H1 (cell line): Measurements from ENCODE around the gene F10. TPM values are rescaled to one million over a fixed set of nuclear protein-coding genes. Genes with fewer than 3 reads are reported as not detected.

Experiments
- CTCF ChIA-PET: fragments of 300-600 bp; sonication (Branson Sonifier 250); formaldehyde crosslinking; loops from one replicate; lab custom pipeline; 2021; ENCODE audit not compliant: partially characterized antibody; lab: Charles Lee
- POLR2A ChIA-PET: fragments of 300-600 bp; sonication (Branson Sonifier 250); formaldehyde crosslinking; loops from one replicate; lab custom pipeline; 2021; ENCODE audit warnings: inconsistent platforms; ENCODE audit not compliant: partially characterized antibody; lab: Charles Lee
- DNase-seq, 2 experiments: peaks; one replicate each; pipeline versions ENCODE4 v3.0.0 to v3.0.0-alpha.2; 2010 to 2022; ENCODE audit warnings: low spot score in 2 of 2, low read depth in 1 of 2, mixed read lengths in 1 of 2
- FAIRE-seq: peaks from 2 replicates; lab custom pipeline; 2011; peaks lifted over from hg19 to GRCh38; lab: Jason Lieb, UNC
- H2AFZ ChIP-seq: 2 replicates; pipeline ENCODE4 v1.8.1; 2012; ENCODE audit warnings: low read length, inconsistent platforms
- H2AK5ac ChIP-seq: 2 replicates; pipeline ENCODE4 v1.6.1; 2013; ENCODE audit warnings: low read depth, low read length
- H2BK120ac ChIP-seq: replicated peaks from 2 replicates; pipeline ENCODE3; 2013; ENCODE audit warnings: low read depth, low read length, inconsistent platforms
- H2BK12ac ChIP-seq: 2 replicates; pipeline ENCODE4 v1.6.1; 2013; ENCODE audit warnings: low read depth, low read length
- H2BK15ac ChIP-seq: 2 replicates; pipeline ENCODE4 v1.6.1; 2013; ENCODE audit warnings: low read length
- H2BK20ac ChIP-seq: 2 replicates; pipeline ENCODE4 v1.6.1; 2013; ENCODE audit warnings: low read length
- H2BK5ac ChIP-seq: 2 replicates; pipeline ENCODE4 v1.6.1; 2013; ENCODE audit warnings: low read depth, low read length
- H3K14ac ChIP-seq: 2 replicates; pipeline ENCODE4 v1.6.1; 2013; ENCODE audit warnings: inconsistent platforms; ENCODE audit not compliant: insufficient read length
- H3K18ac ChIP-seq: 2 replicates; pipeline ENCODE4 v1.6.1; 2013; ENCODE audit warnings: low read length; ENCODE audit errors: extremely low read depth
- H3K23ac ChIP-seq: 2 replicates; pipeline ENCODE4 v1.6.1; 2013; ENCODE audit warnings: inconsistent platforms; ENCODE audit not compliant: insufficient read length
- H3K23me2 ChIP-seq: 2 replicates; pipeline ENCODE4 v1.6.1; 2013; ENCODE audit warnings: low read depth, low read length
- H3K27ac ChIP-seq: 2 replicates; pipeline ENCODE4 v1.6.1; 2011; ENCODE audit warnings: low read depth, low read length, inconsistent platforms
- H3K27me3 ChIP-seq, 4 experiments: replicated peaks in 1 of 4; 1 replicate in 1 of 4; 2 replicates in 3 of 4; pipeline versions ENCODE4 v1.6.1 to v1.8.1; 2011 to 2013; ENCODE audit warnings: low read length in 3 of 4, mild to moderate bottlenecking in 3 of 4, inconsistent platforms in 2 of 4, mixed read lengths in 2 of 4, moderate library complexity in 1 of 4; ENCODE audit not compliant: control insufficient read depth in 3 of 4, insufficient read depth in 3 of 4; ENCODE audit errors: extremely low read depth in 1 of 4
- H3K36me3 ChIP-seq, 4 experiments: 2 replicates each; pipeline versions ENCODE4 v1.6.1 to v1.8.1; 2011 to 2013; ENCODE audit warnings: mild to moderate bottlenecking in 4 of 4, low read length in 3 of 4, moderate library complexity in 2 of 4, control low read depth in 1 of 4, inconsistent platforms in 1 of 4; ENCODE audit not compliant: insufficient read depth in 4 of 4, control insufficient read depth in 2 of 4
- H3K4ac ChIP-seq: replicated peaks from 2 replicates; pipeline ENCODE3; 2013; ENCODE audit warnings: low read length, low read depth, mixed read lengths, inconsistent platforms; ENCODE audit not compliant: insufficient read length
- H3K4me1 ChIP-seq, 4 experiments: replicated peaks in 1 of 4; 1 replicate in 1 of 4; 2 replicates in 3 of 4; pipeline versions ENCODE4 v1.6.1 to v1.8.1; 2011 to 2013; ENCODE audit warnings: low read length in 3 of 4, inconsistent platforms in 2 of 4, mixed read lengths in 1 of 4; ENCODE audit not compliant: insufficient read depth in 4 of 4, control insufficient read depth in 3 of 4
- H3K4me2 ChIP-seq, 2 experiments: 2 replicates each; pipeline versions ENCODE4 v1.6.1 to v1.8.1; 2011 to 2013; ENCODE audit warnings: low read depth in 2 of 2, low read length in 2 of 2, control low read depth in 1 of 2, inconsistent platforms in 1 of 2, mild to moderate bottlenecking in 1 of 2; ENCODE audit not compliant: insufficient read depth in 1 of 2
- H3K4me3 ChIP-seq, 4 experiments: fragments of 200-600, 300-600 bp in 1 of 4; sonication (generic), shearing (Covaris generic), sonication (Bioruptor Twin) in 1 of 4; 2 replicates each; pipeline versions ENCODE4 v1.5.1 to v1.8.1; 2011 to 2016; ENCODE audit warnings: low read length in 4 of 4, low read depth in 3 of 4, control low read depth in 2 of 4, inconsistent platforms in 2 of 4, mild to moderate bottlenecking in 2 of 4, mixed read lengths in 1 of 4, moderate library complexity in 1 of 4; ENCODE audit not compliant: insufficient read depth in 2 of 4; ENCODE audit errors: extremely low read depth in 1 of 4
- H3K56ac ChIP-seq: replicated peaks from 2 replicates; pipeline ENCODE3; 2013; ENCODE audit warnings: low read depth, mild to moderate bottlenecking, mixed read lengths, low read length, inconsistent platforms; ENCODE audit not compliant: insufficient read length
- H3K79me1 ChIP-seq: 2 replicates; pipeline ENCODE4 v1.6.1; 2013; ENCODE audit warnings: low read depth, low read length, control low read depth
- H3K79me2 ChIP-seq, 2 experiments: 2 replicates each; pipeline versions ENCODE4 v1.6.1 to v1.8.1; 2012 to 2013; ENCODE audit warnings: low read length in 2 of 2, mild to moderate bottlenecking in 2 of 2, inconsistent platforms in 1 of 2; ENCODE audit not compliant: insufficient read depth in 2 of 2, control insufficient read depth in 1 of 2
- H3K9ac ChIP-seq, 4 experiments: replicated peaks in 1 of 4; 1 replicate in 1 of 4; 2 replicates in 3 of 4; pipeline versions ENCODE4 v1.6.1 to v1.8.1; 2011 to 2013; ENCODE audit warnings: low read depth in 3 of 4, low read length in 3 of 4, control low read depth in 2 of 4, mild to moderate bottlenecking in 2 of 4, moderate library complexity in 2 of 4, inconsistent platforms in 1 of 4; ENCODE audit errors: extremely low read depth in 1 of 4
- H3K9me3 ChIP-seq, 2 experiments: 2 replicates each; pipeline versions ENCODE4 v1.6.1 to v1.8.1; 2012 to 2013; ENCODE audit warnings: mild to moderate bottlenecking in 2 of 2, moderate library complexity in 2 of 2, control low read depth in 1 of 2, inconsistent platforms in 1 of 2, low read depth in 1 of 2, low read length in 1 of 2, mixed read lengths in 1 of 2; ENCODE audit not compliant: insufficient read depth in 2 of 2
- H4K20me1 ChIP-seq, 2 experiments: replicated peaks in 1 of 2; 2 replicates each; pipeline versions ENCODE3 to v1.8.1; 2011 to 2013; ENCODE audit warnings: inconsistent platforms in 2 of 2, low read length in 2 of 2, mild to moderate bottlenecking in 1 of 2; ENCODE audit not compliant: insufficient read depth in 2 of 2, control insufficient read depth in 1 of 2
- H4K5ac ChIP-seq: 2 replicates; pipeline ENCODE4 v1.6.1; 2013; ENCODE audit warnings: low read length, low read depth, mixed read lengths, inconsistent platforms; ENCODE audit not compliant: insufficient read length
- H4K8ac ChIP-seq: 2 replicates; pipeline ENCODE4 v1.8.0; 2013; ENCODE audit warnings: mild to moderate bottlenecking, moderate library complexity, low read length, inconsistent platforms; ENCODE audit not compliant: insufficient read depth; ENCODE audit errors: extremely low read depth
- H4K91ac ChIP-seq: replicated peaks from 2 replicates; pipeline ENCODE3; 2013; ENCODE audit warnings: low read length, mixed read lengths, inconsistent platforms; ENCODE audit not compliant: insufficient read length
- BCL11A ChIP-seq, 2 experiments: IDR thresholded peaks; one replicate each; pipeline ENCODE4 v1.6.1; 2011; ENCODE audit warnings: low read depth in 2 of 2, low read length in 2 of 2, mild to moderate bottlenecking in 2 of 2
- CBX8 ChIP-seq: fragments of 300-800, 300-1000 bp; sonication (generic); IDR thresholded peaks from 2 replicates; pipeline ENCODE4 v1.7.1; 2016; ENCODE audit warnings: low read depth, low read length, borderline replicate concordance
- CEBPB ChIP-seq: IDR thresholded peaks from 2 replicates; pipeline ENCODE4 v1.6.1; 2012; ENCODE audit warnings: low read depth, low read length
- CHD2 ChIP-seq: IDR thresholded peaks from 2 replicates; pipeline ENCODE4 v1.6.1; 2012; ENCODE audit warnings: low read length, improper control_type of control experiment
- KDM4A ChIP-seq: IDR thresholded peaks from one replicate; pipeline ENCODE4 v1.7.1; 2012; ENCODE audit warnings: low read depth, mild to moderate bottlenecking, moderate library complexity, low read length, inconsistent platforms; ENCODE audit not compliant: severe bottlenecking
- KDM5A ChIP-seq: fragments of 200-600 bp; IDR thresholded peaks from 2 replicates; pipeline ENCODE4 v1.7.1; 2012; ENCODE audit warnings: mild to moderate bottlenecking, low read length, inconsistent platforms, mixed read lengths
- POLR2A ChIP-seq, 2 experiments: IDR thresholded peaks; 1 replicate in 1 of 2; 2 replicates in 1 of 2; pipeline ENCODE4 v1.6.1; 2011; ENCODE audit warnings: low read depth in 2 of 2, low read length in 2 of 2, mild to moderate bottlenecking in 2 of 2; ENCODE audit errors: control extremely low read depth in 1 of 2
- RXRA ChIP-seq: IDR thresholded peaks from 2 replicates; pipeline ENCODE4 v1.6.1; 2011; ENCODE audit warnings: low read depth, mild to moderate bottlenecking, low read length, moderate library complexity; ENCODE audit not compliant: insufficient read depth
- SRF ChIP-seq: IDR thresholded peaks from 2 replicates; pipeline ENCODE4 v1.6.1; 2011; ENCODE audit warnings: mild to moderate bottlenecking, low read depth, low read length, moderate library complexity
- TCF12 ChIP-seq: IDR thresholded peaks from 2 replicates; pipeline ENCODE4 v1.6.1; 2011; ENCODE audit warnings: low read depth, mild to moderate bottlenecking, low read length
- WGBS, 2 experiments: shearing (Covaris generic) in 1 of 2; methylation state at CpG; one replicate each; pipeline versions ENCODE4 v1.1.6 to v1.1.7; 2013 to 2015; ENCODE audit warnings: low lambda C conversion rate in 2 of 2, mixed read lengths in 2 of 2, inconsistent platforms in 1 of 2, low coverage in 1 of 2, missing lambda C conversion rate in 1 of 2; ENCODE audit not compliant: insufficient replicate concordance in 2 of 2, insufficient coverage in 1 of 2, insufficient read length in 1 of 2; ENCODE audit errors: extremely low coverage in 1 of 2, missing lambda C conversion rate in 1 of 2; 5-methylcytosine and 5-hydroxymethylcytosine counted together
- polyA plus RNA-seq, 7 experiments: library from polyadenylated mRNA; depleted of rRNA in 3 of 7; stranded (reverse) in 5 of 7; unstranded in 2 of 7; fragments of >200 nt in 5 of 7; fragments of 200-250 nt in 2 of 7; gene quantifications; 1 replicate in 5 of 7; 2 replicates in 1 of 7; 4 replicates in 1 of 7; pipeline versions ENCODE4 v1.2.1 to v1.2.3, GENCODE V29; 2011 to 2013; ENCODE audit warnings: missing spikeins in 2 of 7, mixed read lengths in 2 of 7
- total RNA-seq: library from RNA; stranded (reverse); fragmentation: NEBNext Ultra II Directional; extraction: Animal tissue kit (Norgen Biotek cat#: 25700); gene quantifications from 2 replicates; pipeline ENCODE4 v1.2.1, GENCODE V29; 2021
- TF ChIP-seq, protein P1 (sequence below): IDR thresholded peaks from 2 replicates; pipeline ENCODE4 v1.6.1; 2012; ENCODE audit warnings: low read length, inconsistent platforms

The F10 gene
- total and polyA plus RNA-seq, 2 of the 8 experiments (the other 6 are each of a cell fraction or from before 2014, with no cell fraction given) = 2.0 to 4.2 TPM

DNA sequence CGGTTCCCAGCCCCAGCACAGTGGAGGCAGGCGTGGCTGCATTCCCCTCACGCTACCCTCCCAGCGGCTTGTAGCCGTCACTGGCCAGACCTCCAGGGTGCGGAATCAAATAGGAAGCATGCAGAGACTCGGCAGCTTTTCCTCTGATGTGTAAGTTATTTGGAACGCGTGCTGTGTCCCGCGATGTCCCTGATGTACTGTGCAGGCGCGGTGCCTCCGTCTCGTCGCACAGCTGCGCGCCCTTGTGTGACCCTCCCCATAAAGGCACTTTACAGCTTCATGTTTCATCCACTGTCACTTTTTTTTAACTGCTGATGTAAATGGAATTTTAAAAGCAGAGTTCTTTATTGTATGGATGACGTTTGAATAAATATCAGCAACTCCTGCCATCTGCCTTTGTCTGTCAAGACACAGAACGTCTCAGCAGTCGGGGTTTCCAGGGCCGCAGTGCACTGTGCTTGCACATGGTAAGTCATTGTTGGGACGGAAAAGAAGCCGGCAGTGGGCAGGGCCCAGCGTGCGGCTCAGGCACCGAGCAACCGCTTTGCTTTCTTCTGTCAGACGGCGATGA, 24.4 kb upstream of the F10 start:
- Histone ChIP-seq H3K23me2 (peaks cover 2% of the 10 kb centered on the region; the same call in 1 of the 2 replicates), H2BK15ac (no peak overlapping the region), H3K4me1 (no peaks in the 10 kb centered on the region; a peak in 1 of 7 replicates), H3K79me2 (no peaks in the 10 kb centered on the region), H3K36me3 (no peaks in the 10 kb centered on the region; a peak in 1 of 8 replicates), H3K18ac (no peak overlapping the region), H2BK5ac (no peak overlapping the region), H2AFZ (no peak overlapping the region), H2BK120ac (no peak overlapping the region), H2AK5ac (no peak overlapping the region), H3K9ac (no peak overlapping the region), H3K27ac (no peak overlapping the region), H3K9me3 (no peaks in the 10 kb centered on the region), H4K5ac (no peak overlapping the region), H3K4me2 (no peak overlapping the region), H3K56ac (no peak overlapping the region), H3K79me1 (no peaks in the 10 kb centered on the region; the same call in 1 of the 2 replicates), H3K4ac (no peak overlapping the region), H4K8ac (no peak overlapping the region), H4K20me1 (peaks cover 0 to 4% of the 10 kb centered on the region in 2 experiments), H2BK20ac (no peak overlapping the region), H2BK12ac (no peak overlapping the region), H3K4me3 (no peak overlapping the region), H3K27me3 (no peaks in the 10 kb centered on the region), H3K14ac (no peak overlapping the region), H3K23ac (no peak overlapping the region), H4K91ac (no peak overlapping the region)
- 89% methylated on average over 30 of the region's 30 CpGs; no CpG with 5 or more reads in 1 of the 2 experiments for WGBS, 2 experiments
- ChIA-PET POLR2A (no interaction called here), CTCF (interaction anchor here (1.1 to 3.5 kb wide), 3 partner anchors 11 to 28 kb away, joined by 4 to 30 read pairs (median 7); no protein-coding TSS in a partner anchor)
- FAIRE-seq (no peak), DNase-seq (no peak)
- TF ChIP-seq RXRA (no peak), KDM5A (no peak), SRF (no peak), POLR2A (IDR thresholded peaks at IDR 0.05; ENCODE audit: control extremely low read depth in 1 of 2, low read depth in 2 of 2, low read length in 2 of 2) (no peak), BCL11A (IDR thresholded peaks at IDR 0.05; ENCODE audit: low read depth in 2 of 2, low read length in 2 of 2) (no peak), CBX8 (no peak), TCF12 (no peak), CHD2 (no peak), KDM4A (no peak), CEBPB (no peak)
- TF ChIP-seq, protein P1, sequence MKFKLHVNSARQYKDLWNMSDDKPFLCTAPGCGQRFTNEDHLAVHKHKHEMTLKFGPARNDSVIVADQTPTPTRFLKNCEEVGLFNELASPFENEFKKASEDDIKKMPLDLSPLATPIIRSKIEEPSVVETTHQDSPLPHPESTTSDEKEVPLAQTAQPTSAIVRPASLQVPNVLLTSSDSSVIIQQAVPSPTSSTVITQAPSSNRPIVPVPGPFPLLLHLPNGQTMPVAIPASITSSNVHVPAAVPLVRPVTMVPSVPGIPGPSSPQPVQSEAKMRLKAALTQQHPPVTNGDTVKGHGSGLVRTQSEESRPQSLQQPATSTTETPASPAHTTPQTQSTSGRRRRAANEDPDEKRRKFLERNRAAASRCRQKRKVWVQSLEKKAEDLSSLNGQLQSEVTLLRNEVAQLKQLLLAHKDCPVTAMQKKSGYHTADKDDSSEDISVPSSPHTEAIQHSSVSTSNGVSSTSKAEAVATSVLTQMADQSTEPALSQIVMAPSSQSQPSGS = no peak
